HCT116 (cell line): ENCODE measurements around the gene PTPRA. TPM values are rescaled to one million over a fixed set of nuclear protein-coding genes. Genes with fewer than 3 reads are reported as not detected.

Source experiments
- ATAC-seq: fragments of 200-7000 bp; cut with Tn5 transposase; 2 replicates; pipeline ENCODE4 v1.9.1; 2020; ENCODE audit warnings: mild to moderate bottlenecking, moderate library complexity
- BruUV-seq: library from RNA; stranded (reverse); fragments of 400-500 nt; replicated peaks from 2 replicates; lab custom pipeline; 2021; lab: Mats Ljungman, UMichigan
- CTCF ChIA-PET: fragments of 300-600 bp; sonication (Branson Sonifier 250); formaldehyde crosslinking; loops from one replicate; lab custom pipeline; 2021; ENCODE audit warnings: antibody characterized with exemption; lab: Charles Lee
- POLR2A ChIA-PET: fragments of 300-600, 350-600 bp; sonication (Branson Sonifier 250); formaldehyde crosslinking; loops from one replicate; lab custom pipeline; 2021; ENCODE audit warnings: antibody characterized with exemption; lab: Charles Lee
- RAD21 ChIA-PET, 2 experiments: fragments of 300-600 bp; sonication (Branson Sonifier 250); formaldehyde crosslinking; loops; one replicate each; lab custom pipeline; 2023; ENCODE audit warnings: low total read pairs in 2 of 2; ENCODE audit not compliant: uncharacterized antibody in 2 of 2, unreplicated experiment in 2 of 2, low non-redundant PET in 1 of 2; lab: Charles Lee
- DNase-seq: peaks from one replicate; pipeline ENCODE4 v3.0.0-alpha.2; 2010; ENCODE audit warnings: low read depth, low spot score
- H2AFZ ChIP-seq: fragments of 200-600 bp; shearing (Covaris generic), sonication (generic); 2 replicates; pipeline ENCODE4 v1.6.1; 2017; ENCODE audit warnings: low read depth, mixed run types, mixed read lengths, antibody characterized with exemption, low read length; ENCODE audit not compliant: poor library complexity, severe bottlenecking
- H3K27ac ChIP-seq: 2 replicates; pipeline ENCODE4 v1.5.1; 2012; ENCODE audit warnings: low read depth, low read length
- H3K27me3 ChIP-seq: fragments of 200-600 bp; sonication (generic); 2 replicates; pipeline ENCODE4 v1.6.1; 2016; ENCODE audit warnings: mixed run types, low read length, mixed read lengths; ENCODE audit not compliant: insufficient read depth
- H3K36me3 ChIP-seq, 2 experiments: fragments of 200-500 bp in 1 of 2; fragments of 200-600 bp in 1 of 2; sonication (Bioruptor generic) in 1 of 2; sonication (generic) in 1 of 2; 2 replicates each; pipeline versions ENCODE4 v1.5.1 to v1.6.1; 2014 to 2016; ENCODE audit warnings: low read length in 2 of 2, inconsistent platforms in 1 of 2, mixed read lengths in 1 of 2, mixed run types in 1 of 2; ENCODE audit not compliant: insufficient read depth in 2 of 2, control insufficient read depth in 1 of 2
- H3K4me1 ChIP-seq, 2 experiments: fragments of 200-600 bp in 1 of 2; sonication (generic) in 1 of 2; 2 replicates each; pipeline versions ENCODE4 v1.5.1 to v1.6.1; 2012 to 2017; ENCODE audit warnings: low read length in 2 of 2, inconsistent platforms in 1 of 2, mild to moderate bottlenecking in 1 of 2, mixed read lengths in 1 of 2, mixed run types in 1 of 2, moderate library complexity in 1 of 2; ENCODE audit not compliant: insufficient read depth in 2 of 2, control insufficient read depth in 1 of 2
- H3K4me2 ChIP-seq: fragments of 200-600 bp; sonication (generic); 2 replicates; pipeline ENCODE4 v1.6.1; 2017; ENCODE audit warnings: mixed run types, low read length, mixed read lengths
- H3K4me3 ChIP-seq, 2 experiments: fragments of 200-600 bp in 1 of 2; sonication (generic) in 1 of 2; replicated peaks in 1 of 2; 2 replicates each; pipeline ENCODE4 v1.5.1; 2011 to 2016; ENCODE audit warnings: low read length in 2 of 2, control low read depth in 1 of 2, low read depth in 1 of 2, mild to moderate bottlenecking in 1 of 2, mixed read lengths in 1 of 2, mixed run types in 1 of 2
- H3K79me2 ChIP-seq: fragments of 200-600 bp; sonication (generic); 2 replicates; pipeline ENCODE4 v1.6.1; 2017; ENCODE audit warnings: mild to moderate bottlenecking, mixed run types, low read length, moderate library complexity, mixed read lengths; ENCODE audit not compliant: insufficient read depth
- H3K9ac ChIP-seq: fragments of 200-600 bp; sonication (generic); 2 replicates; pipeline ENCODE4 v1.6.1; 2016; ENCODE audit warnings: low read length, mixed read lengths
- H3K9me2 ChIP-seq: fragments of 200-600 bp; sonication (generic), shearing (Covaris generic); 2 replicates; pipeline ENCODE4 v1.6.1; 2017; ENCODE audit warnings: mixed run types, mild to moderate bottlenecking, moderate library complexity; ENCODE audit not compliant: insufficient read depth
- H3K9me3 ChIP-seq, 2 experiments: fragments of 200-500 bp in 1 of 2; fragments of 200-600 bp in 1 of 2; sonication (Bioruptor generic) in 1 of 2; sonication (generic) in 1 of 2; 2 replicates each; pipeline ENCODE4 v1.6.1; 2014 to 2017; ENCODE audit warnings: low read length in 2 of 2, mixed read lengths in 2 of 2, inconsistent platforms in 1 of 2, low read depth in 1 of 2, mild to moderate bottlenecking in 1 of 2, mixed run types in 1 of 2, moderate library complexity in 1 of 2; ENCODE audit not compliant: control insufficient read depth in 1 of 2, insufficient read depth in 1 of 2
- H4K20me1 ChIP-seq: fragments of 200-600 bp; sonication (generic), shearing (Covaris generic); 2 replicates; pipeline ENCODE4 v1.6.1; 2017; ENCODE audit warnings: mixed run types, mild to moderate bottlenecking, moderate library complexity; ENCODE audit not compliant: insufficient read depth
- CBX3 ChIP-seq: IDR thresholded peaks from 2 replicates; pipeline ENCODE4 v1.6.1; 2012; ENCODE audit warnings: low read depth
- CEBPB ChIP-seq: IDR thresholded peaks from 2 replicates; pipeline ENCODE4 v1.6.1; 2012; ENCODE audit warnings: low read depth
- ELF1 ChIP-seq: IDR thresholded peaks from 2 replicates; pipeline ENCODE4 v1.6.1; 2012; ENCODE audit warnings: low read depth, borderline replicate concordance
- EZH2 ChIP-seq: fragments of 200-600 bp; sonication (generic); IDR thresholded peaks from 2 replicates; pipeline ENCODE4 v1.6.1; 2017; ENCODE audit warnings: antibody characterized with exemption, mixed run types
- EZH2phosphoT487 ChIP-seq: fragments of 200-600 bp; IDR thresholded peaks from 2 replicates; pipeline ENCODE4 v1.6.1; 2018; ENCODE audit warnings: antibody characterized with exemption, borderline replicate concordance
- RAD21 ChIP-seq: IDR thresholded peaks from 2 replicates; pipeline ENCODE4 v1.6.1; 2012; ENCODE audit warnings: low read depth, mild to moderate bottlenecking
- SRF ChIP-seq: IDR thresholded peaks from 2 replicates; pipeline ENCODE4 v1.6.1; 2012; ENCODE audit warnings: low read depth
- YY1 ChIP-seq: IDR thresholded peaks from 2 replicates; pipeline ENCODE4 v1.6.1; 2011; ENCODE audit warnings: low read length, low read depth, moderate library complexity, mild to moderate bottlenecking; ENCODE audit not compliant: insufficient replicate concordance; ENCODE audit errors: extremely low read depth
- ZNF274 ChIP-seq: fragments of 200-500 bp; sonication (Bioruptor generic); IDR thresholded peaks from 2 replicates; pipeline ENCODE4 v1.6.1; 2014; ENCODE audit warnings: mild to moderate bottlenecking, low read depth, low read length, inconsistent platforms
- intact Hi-C: fragments of 100-400 bp; cut with micrococcal nuclease; formaldehyde crosslinking; loops from 2 replicates; pipeline ENCODE4 v1.10.0; 2022
- total RNA-seq: library from RNA; stranded (reverse); gene quantifications from one replicate; pipeline ENCODE4 v1.2.1, GENCODE V29; 2021; ENCODE audit not compliant: unreplicated experiment
- TF ChIP-seq, protein P1 (sequence below): IDR thresholded peaks from 2 replicates; pipeline ENCODE4 v1.6.1; 2012; ENCODE audit warnings: low read depth
- TF ChIP-seq, protein P2 (sequence below): IDR thresholded peaks from 2 replicates; pipeline ENCODE4 v1.6.1; 2011; ENCODE audit warnings: mild to moderate bottlenecking, low read length, moderate library complexity; ENCODE audit not compliant: insufficient replicate concordance; ENCODE audit errors: extremely low read depth

Gene PTPRA
- total RNA-seq, 1 experiment from 2014 or later, result 44.6 TPM

DNA sequence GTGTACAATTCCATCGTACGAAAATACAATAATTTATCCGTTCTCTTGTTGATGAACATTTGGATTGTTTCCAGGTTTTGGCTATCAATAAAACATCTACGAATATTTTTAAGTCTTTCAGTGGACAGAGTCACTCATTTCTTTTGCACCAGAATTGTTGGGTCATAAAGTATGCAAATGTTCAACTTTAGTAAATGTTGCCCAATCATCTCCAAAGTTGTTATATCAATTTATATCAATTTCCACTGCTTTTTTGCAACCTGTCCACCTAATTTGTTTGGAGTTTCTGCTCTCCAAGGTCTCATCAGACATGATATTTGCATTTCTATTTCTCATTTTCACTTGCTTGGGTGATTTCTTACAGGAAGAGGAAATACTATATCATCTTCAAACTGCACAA, 46.6 kb upstream of the PTPRA start:
- RAD21 ChIA-PET, result no interaction called here
- Histone ChIP-seq H3K27me3 (peaks cover 16% of the 10 kb centered on the region; the same call in 1 of the 2 replicates), H3K27ac (no peak overlapping the region), H4K20me1 (no peaks in the 10 kb centered on the region), H3K9me2 (no peaks in the 10 kb centered on the region), H2AFZ (no peak overlapping the region), H3K36me3 (no peaks in the 10 kb centered on the region), H3K9me3 (no peaks in the 10 kb centered on the region), H3K4me1 (peaks cover 4 to 6% of the 10 kb centered on the region in 2 experiments), H3K4me3 (no peak overlapping the region), H3K9ac (no peak overlapping the region), H3K79me2 (no peaks in the 10 kb centered on the region), H3K4me2 (no peak overlapping the region)
- intact Hi-C loops, result no loop called here
- CTCF ChIA-PET, result no interaction called here
- no peak for ATAC-seq
- DNase-seq, result no peak
- no TSS peak for BruUV-seq
- POLR2A ChIA-PET, result no interaction called here
- no peak for TF ChIP-seq CEBPB
- no peak for TF ChIP-seq ZNF274
- TF ChIP-seq, protein P1, sequence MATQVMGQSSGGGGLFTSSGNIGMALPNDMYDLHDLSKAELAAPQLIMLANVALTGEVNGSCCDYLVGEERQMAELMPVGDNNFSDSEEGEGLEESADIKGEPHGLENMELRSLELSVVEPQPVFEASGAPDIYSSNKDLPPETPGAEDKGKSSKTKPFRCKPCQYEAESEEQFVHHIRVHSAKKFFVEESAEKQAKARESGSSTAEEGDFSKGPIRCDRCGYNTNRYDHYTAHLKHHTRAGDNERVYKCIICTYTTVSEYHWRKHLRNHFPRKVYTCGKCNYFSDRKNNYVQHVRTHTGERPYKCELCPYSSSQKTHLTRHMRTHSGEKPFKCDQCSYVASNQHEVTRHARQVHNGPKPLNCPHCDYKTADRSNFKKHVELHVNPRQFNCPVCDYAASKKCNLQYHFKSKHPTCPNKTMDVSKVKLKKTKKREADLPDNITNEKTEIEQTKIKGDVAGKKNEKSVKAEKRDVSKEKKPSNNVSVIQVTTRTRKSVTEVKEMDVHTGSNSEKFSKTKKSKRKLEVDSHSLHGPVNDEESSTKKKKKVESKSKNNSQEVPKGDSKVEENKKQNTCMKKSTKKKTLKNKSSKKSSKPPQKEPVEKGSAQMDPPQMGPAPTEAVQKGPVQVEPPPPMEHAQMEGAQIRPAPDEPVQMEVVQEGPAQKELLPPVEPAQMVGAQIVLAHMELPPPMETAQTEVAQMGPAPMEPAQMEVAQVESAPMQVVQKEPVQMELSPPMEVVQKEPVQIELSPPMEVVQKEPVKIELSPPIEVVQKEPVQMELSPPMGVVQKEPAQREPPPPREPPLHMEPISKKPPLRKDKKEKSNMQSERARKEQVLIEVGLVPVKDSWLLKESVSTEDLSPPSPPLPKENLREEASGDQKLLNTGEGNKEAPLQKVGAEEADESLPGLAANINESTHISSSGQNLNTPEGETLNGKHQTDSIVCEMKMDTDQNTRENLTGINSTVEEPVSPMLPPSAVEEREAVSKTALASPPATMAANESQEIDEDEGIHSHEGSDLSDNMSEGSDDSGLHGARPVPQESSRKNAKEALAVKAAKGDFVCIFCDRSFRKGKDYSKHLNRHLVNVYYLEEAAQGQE, result no peak
- TF ChIP-seq SRF, result no peak
- TF ChIP-seq, protein P2, sequence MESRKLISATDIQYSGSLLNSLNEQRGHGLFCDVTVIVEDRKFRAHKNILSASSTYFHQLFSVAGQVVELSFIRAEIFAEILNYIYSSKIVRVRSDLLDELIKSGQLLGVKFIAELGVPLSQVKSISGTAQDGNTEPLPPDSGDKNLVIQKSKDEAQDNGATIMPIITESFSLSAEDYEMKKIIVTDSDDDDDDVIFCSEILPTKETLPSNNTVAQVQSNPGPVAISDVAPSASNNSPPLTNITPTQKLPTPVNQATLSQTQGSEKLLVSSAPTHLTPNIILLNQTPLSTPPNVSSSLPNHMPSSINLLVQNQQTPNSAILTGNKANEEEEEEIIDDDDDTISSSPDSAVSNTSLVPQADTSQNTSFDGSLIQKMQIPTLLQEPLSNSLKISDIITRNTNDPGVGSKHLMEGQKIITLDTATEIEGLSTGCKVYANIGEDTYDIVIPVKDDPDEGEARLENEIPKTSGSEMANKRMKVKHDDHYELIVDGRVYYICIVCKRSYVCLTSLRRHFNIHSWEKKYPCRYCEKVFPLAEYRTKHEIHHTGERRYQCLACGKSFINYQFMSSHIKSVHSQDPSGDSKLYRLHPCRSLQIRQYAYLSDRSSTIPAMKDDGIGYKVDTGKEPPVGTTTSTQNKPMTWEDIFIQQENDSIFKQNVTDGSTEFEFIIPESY, result no peak
- no peak for TF ChIP-seq RAD21
- TF ChIP-seq EZH2phosphoT487, result no peak
- no peak for TF ChIP-seq CBX3
- no peak for TF ChIP-seq EZH2
- TF ChIP-seq YY1, result no peak
- TF ChIP-seq ELF1, result no peak
